Erythroblast (primary cell): ENCODE measurements around the gene ZNF525.
"Not testable (repeated sequence)": the region's sequence is repeated elsewhere in the genome, so short reads cannot be mapped to it uniquely, and the experiment has no call there.

Experiments used
- GATA1 ChIP-seq: IDR thresholded peaks from 2 replicates; pipeline ENCODE4 v1.6.1; 2011; ENCODE audit warnings: low read depth, mild to moderate bottlenecking, control low read depth, low read length, moderate library complexity
- POLR2A ChIP-seq: IDR thresholded peaks from 2 replicates; pipeline ENCODE4 v1.6.1; 2011; ENCODE audit warnings: mild to moderate bottlenecking, low read length

DNA sequence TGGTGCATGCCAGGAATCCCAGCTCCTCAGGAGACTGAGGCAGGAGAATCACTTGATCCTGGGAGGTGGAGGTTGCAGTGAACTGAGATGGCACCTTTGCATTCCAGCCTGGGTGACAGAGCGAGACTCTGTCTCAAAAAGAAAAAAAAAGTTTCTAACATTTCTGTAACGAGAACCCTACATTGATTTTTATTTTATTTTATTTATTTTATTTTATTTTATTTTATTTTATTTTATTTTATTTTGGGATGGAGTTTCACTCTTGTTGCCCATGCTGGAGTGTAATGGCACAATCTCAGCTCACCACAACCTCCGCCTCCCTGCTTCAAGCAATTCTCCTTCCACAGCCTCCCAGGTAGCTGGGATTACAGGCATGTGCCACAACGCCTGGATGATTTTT, 21.1 kb upstream of the ZNF525 start:
- TF ChIP-seq POLR2A, GATA1: not testable (repeated sequence)
